HG02588 (cell line): ENCODE results near the gene TMEM8B.

Experiments used
- ATAC-seq: cut with Tn5 transposase; IDR thresholded peaks from one replicate; pipeline ENCODE4 v1.9.1; 2021; ENCODE audit warnings: mild to moderate bottlenecking, moderate library complexity; ENCODE audit not compliant: unreplicated experiment

TMEM8B gene, protein sequence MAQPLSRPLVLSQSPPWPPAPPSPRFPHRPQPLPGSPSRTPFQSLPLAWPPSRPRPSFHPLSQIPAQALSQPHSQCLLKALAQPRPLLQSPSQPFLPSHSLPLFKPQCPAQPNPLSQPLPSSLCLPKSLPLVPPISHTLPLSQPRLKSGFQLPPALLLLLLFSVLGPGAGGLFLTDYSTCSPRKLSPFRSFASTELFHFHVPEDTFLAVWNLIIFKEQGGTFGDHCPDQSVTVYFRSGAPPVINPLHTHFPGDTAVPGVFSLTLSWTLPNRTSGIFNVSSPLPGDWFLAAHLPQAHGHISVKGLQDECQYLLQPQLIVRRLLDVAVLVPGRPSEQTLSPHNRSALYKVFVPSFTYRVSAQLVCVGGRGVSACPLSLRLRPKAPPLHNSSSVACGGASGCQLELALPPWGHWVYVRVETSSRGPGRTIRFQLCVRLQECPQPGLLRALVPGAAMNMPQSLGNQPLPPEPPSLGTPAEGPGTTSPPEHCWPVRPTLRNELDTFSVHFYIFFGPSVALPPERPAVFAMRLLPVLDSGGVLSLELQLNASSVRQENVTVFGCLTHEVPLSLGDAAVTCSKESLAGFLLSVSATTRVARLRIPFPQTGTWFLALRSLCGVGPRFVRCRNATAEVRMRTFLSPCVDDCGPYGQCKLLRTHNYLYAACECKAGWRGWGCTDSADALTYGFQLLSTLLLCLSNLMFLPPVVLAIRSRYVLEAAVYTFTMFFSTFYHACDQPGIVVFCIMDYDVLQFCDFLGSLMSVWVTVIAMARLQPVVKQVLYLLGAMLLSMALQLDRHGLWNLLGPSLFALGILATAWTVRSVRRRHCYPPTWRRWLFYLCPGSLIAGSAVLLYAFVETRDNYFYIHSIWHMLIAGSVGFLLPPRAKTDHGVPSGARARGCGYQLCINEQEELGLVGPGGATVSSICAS

DNA sequence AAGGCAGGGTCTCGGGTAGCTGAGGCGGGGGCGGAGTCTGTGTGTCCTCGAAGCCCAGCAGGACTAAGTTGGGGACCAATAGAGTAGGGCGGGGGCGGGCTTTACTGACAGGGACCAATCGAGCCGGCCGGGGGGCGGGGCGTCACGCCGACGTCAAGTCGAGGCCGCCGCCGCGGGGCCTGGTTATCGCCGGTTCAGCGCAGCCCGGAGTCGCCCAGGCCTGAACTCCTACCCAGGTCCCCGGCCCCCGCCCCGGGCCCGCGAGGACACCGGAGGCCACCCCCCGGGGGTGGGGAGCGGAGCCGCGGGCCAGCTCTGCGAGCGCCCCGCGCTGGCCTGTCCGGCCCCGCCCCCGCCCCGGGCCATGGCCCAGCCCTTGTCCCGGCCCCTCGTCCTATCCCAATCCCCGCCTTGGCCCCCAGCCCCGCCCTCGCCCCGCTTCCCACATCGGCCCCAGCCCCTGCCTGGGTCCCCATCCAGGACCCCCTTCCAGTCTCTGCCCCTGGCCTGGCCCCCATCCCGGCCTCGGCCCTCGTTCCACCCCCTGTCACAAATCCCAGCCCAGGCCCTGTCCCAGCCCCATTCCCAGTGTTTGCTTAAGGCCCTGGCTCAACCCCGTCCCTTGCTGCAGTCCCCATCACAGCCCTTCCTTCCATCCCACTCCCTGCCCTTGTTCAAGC is at the start of gene TMEM8B:
TMEM8B (plus strand) TSS at position 145 of the 680 bp plus-strand sequence; CDS start at position 365, 220 bp downstream.
- peak; percentile 80 for ATAC-seq

DNA sequence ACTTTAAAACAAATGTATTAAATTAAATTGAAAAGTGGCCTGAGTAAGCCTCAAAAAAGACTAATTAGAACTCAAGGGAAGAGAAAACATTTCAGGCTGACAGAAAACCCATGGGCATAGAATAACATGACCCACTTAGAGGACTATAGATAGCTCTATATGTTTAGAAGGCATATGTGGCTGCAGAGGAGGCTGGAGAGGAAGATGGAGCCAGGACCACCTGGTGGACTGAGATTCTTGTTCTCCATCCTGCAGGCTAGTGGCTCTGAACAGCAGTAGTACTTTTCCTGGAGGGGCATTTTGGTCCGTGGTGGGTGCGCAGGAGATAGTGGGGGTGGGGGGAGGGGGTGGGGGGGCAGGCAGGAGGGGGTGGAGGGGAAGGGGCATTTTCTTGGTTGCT is 48.0 kb upstream of the TMEM8B start:
- no peak for ATAC-seq

DNA sequence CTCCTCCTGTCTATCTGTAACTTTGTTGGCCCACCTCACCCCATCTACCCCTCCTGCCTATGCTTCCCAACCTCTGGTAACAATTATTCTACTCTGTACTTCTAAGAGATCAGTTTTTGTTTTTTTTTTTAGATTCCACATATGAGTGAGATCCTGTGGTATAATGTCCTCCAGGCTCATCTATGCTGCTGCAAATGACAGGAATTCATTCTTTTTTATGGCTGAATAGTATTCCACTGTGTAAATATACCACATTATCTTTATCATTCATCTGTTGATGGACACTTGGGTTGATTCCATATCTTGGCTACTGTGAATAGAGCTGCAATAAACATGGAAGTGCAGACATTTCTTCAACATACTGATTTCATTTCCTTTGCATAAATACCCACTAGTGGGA is 45.6 kb upstream of the TMEM8B start:
- no peak for ATAC-seq

DNA sequence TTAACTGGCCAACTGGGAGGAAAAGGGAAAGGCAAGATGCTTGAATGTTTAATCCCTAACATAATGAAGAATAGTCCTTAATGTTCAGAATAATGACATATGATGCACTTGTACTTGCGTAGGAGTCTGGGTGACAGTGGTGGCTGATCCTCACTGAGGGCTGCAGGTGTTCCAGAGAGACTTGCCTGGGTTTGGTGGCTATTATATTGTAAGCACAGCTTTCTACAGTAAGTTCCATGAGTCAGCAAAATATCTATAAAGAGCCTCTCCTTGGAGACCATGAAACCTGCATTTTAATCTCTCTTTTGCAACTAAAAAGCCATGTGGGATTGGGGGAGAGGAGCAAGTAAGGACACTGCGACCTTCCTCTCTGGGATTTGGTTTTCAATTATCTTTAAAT is 39.5 kb upstream of the TMEM8B start:
- no peak for ATAC-seq

DNA sequence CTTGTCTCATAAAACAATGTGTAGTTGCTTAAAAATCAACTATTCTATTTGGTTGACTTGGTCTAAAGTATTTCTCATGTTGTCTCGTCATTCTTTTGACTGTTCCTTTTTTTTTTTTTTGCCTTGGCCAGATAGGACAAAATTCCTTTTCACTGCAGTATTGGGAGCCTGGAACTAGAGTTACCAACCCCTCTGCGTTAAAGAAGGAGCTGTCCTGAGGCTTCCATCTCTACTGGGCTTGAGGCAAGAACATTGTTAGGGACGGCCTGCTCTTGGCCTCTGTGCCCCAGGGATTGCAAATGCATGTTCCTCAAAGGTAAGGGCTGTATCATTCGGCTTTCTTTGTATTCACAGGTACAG is 39.0 kb upstream of the TMEM8B start:
- no peak for ATAC-seq

DNA sequence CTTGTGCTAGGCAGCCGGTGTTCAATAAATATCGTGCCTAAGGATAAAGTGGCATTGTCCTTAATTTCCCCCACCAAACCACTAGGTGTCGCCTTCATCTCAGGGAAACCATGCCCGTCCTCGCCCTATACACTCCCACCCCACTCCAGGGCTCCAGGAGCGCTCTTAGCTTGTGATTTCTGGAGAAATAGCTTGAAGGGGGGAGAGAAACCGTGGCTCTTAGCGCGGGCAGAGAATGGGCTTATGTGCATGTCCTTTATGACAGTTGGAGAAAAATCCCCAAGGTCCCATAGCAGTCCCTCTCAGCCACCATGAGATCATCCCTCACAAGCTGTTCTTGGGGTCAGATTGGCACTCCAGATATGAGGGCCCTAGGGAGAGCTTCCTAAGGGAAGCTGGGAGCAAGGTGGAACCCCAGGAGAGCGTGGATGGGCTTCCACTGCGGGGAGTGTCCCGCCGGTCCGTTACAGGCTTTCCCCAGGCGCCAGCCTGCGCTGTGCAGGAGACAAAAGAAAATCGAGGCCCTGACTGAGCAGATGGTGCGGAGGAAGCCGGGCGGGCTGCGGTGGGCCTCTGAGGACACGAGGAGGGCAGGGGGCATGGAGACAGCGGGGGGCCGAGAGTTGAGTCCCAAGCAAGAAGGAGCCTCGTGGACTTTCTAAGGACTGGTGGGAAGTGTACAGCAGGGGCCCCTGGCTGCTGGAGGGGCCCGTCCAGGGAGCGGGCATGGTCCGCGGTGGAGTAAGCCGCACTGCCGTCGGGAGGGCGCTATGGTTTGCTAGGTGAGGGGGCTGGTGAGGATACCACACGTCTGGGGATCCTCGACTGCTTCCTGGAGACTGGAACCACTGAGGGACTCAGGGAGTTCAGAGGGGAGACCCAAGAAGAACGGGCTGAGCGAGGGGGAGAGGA is 38.4 kb upstream of the TMEM8B start:
- ATAC-seq, result no peak

DNA sequence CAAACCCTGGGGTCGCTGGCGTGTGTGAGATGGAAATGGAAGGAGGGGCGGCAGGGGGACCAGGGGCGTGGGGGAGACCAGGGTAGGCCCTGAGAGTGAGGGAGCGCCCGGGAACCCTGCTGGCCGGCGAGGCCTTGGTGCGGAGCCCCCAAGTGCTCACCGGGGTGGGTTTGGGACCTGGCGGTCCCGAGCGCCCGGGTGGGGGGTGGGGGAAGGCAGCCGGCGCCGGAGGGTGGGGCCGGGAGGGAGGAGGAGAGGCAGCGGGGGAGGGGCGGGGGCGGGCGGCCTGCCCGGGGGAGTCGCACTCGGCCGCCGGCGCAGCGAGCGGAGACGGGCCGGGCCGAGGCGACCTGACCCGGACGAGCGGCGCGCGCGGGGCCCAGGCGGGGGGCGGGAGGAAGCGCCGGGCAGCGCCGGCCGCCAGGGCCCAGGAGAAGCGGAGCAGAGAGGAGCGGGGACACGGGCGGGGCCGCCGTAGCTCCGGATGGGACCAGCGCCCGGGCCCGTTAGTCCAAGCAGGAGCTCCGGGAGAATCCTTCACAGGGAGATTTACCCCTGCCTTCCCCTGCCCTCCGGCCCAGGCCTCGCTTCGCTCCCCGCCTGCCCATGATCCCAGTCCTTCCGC is 37.6 kb upstream of the TMEM8B start, which contains the start of gene NPR2:
NPR2 (plus strand) TSS at position 295 of the 625 bp plus-strand sequence. CDS start 818 bp downstream, outside the sequence.
- no peak for ATAC-seq

DNA sequence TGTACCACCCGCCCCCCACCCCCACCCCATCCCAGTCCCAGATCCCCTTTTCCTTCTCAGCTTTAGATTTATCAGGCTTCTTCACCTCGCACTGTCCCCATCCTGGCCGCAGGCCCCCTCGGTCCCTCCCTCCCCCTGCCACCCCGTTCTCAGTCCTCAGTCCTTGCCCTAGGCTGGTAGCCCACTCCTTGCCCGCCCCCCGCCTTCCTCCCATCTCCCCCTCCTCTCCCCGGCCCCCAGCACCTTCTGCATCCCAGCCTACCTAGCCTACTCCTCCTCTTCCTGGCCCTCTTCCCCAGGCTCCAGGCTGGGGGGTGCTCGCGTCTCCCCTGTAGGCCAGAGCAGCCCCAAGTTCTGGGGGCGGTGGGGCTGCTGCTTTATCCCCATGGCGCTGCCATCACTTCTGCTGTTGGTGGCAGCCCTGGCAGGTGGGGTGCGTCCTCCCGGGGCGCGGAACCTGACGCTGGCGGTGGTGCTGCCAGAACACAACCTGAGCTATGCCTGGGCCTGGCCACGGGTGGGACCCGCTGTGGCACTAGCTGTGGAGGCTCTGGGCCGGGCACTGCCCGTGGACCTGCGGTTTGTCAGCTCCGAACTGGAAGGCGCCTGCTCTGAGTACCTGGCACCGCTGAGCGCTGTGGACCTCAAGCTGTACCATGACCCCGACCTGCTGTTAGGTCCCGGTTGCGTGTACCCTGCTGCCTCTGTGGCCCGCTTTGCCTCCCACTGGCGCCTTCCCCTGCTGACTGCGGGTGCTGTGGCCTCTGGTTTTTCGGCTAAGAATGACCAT is 36.8 kb upstream of the TMEM8B start:
- no peak for ATAC-seq

DNA sequence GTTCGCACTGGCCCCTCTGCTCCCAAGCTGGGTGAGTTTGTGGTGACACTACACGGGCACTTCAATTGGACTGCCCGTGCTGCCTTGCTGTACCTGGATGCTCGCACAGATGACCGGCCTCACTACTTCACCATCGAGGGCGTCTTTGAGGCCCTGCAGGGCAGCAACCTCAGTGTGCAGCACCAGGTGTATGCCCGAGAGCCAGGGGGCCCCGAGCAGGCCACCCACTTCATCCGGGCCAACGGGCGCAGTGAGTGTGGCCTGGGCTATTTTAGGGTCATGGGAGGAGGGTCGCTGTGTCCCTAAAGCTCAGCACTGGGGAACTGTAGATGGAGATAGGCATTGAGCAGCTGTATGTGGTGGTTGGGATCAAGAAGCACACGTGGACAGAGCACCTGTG is 36.2 kb upstream of the TMEM8B start:
- no peak for ATAC-seq

DNA sequence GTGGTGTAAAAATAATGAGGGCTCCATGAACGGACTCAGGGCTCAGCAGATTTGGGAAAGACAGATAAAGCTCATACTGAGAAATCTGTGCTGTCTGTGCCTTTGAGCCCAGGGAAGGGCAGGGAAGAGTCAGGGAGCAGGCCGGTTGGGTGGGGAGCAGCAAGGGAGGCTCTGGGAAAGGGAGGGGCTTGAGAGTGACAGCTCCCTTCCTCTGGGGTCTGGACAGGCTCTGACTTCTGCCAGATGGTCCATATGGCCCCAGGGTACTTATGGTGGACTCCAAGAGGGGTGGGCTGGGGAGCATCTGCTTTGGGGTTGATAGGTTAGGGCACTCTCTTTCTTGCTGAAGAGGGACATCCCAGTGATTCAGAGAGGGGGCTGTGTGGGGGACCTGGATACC is 35.6 kb upstream of the TMEM8B start:
- ATAC-seq, result no peak

DNA sequence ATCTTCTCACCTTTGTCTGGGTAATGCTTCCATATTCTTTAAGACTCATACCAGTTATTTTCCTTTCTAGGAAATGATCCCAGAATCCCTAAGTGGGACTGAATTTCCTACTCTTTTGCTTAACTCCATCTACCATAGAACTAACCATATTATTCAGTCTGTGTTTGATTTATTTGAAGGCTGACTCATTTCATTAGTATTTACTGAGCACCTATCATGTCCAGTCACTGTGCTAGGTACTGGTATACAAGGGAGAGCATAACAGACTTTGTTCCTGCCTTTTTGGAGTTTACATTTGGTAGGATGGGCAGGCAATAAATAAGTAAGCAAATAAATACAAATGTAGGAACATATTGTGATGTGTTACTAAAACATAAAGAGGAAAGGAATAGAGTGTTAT is 33.3 kb upstream of the TMEM8B start:
- no peak for ATAC-seq

DNA sequence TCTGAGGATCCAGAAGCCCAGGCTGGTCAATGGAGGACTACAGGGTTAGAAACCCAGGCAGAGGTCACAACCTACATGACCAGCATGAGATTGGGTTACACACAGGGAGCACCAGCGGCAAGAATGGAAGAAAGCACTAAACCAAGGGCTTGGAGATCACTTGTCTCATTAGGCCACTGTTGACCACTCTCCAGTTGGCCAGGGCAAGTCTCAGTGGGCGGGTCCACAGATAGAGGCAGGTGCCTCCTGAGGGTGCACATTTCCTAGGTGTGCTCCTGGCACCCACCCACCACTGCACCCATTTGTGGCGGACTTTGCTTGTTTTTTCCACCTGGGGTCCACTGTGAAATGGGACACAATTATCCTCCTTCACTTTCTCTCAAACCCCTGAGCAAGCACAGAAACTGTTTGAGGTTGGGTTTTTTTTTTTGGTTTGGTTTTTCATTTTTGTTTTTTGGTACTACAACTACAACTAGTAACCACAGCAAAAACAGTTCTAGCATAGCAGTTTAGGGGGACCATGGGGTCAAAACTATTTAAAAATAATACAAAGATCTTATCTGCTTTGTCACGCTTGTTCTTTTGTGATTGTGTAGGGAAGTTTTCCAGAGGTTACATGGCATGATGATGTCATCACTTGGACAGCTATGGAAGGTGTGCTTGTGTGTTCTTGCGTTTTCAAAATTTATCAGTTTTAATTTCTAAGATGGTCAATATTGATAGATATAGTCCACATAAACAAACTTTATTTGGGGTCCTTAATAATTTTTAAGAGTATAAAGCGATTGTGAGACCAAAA is 31.5 kb upstream of the TMEM8B start:
- no peak for ATAC-seq

DNA sequence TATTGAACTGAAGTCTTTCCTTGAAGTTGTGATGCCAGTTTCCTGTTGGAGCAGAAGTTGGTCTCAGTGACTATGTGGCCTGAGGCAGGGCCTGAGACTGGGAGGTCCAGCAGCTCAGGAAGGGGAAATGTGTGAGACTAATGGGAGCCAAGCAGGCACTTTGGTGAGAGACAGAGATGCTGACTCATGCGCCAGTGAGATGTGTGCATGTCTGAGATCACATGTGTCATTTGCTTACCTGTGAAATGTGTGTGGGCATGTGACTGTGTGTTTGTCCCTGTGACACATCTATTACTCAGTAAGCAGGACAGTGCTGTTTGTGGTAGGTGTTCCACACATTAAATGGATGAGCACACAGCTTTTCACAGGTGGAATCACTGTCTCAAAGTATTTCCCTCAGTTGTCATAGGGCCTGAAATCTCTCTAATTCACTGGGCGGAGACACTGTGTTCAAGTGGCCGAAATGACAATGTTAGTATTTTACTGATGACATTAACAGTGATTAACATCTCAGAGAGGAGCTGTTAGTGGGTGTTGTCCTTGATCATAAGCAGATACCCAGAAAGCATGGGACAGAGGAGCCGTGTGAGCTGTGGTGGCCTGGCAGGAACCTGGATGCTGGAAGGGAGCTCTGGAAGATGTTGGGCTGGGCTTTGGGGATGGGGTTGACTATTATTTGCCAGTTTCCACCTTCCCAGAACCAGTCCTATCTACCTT is 30.2 kb upstream of the TMEM8B start:
- ATAC-seq, result peak; percentile 47

DNA sequence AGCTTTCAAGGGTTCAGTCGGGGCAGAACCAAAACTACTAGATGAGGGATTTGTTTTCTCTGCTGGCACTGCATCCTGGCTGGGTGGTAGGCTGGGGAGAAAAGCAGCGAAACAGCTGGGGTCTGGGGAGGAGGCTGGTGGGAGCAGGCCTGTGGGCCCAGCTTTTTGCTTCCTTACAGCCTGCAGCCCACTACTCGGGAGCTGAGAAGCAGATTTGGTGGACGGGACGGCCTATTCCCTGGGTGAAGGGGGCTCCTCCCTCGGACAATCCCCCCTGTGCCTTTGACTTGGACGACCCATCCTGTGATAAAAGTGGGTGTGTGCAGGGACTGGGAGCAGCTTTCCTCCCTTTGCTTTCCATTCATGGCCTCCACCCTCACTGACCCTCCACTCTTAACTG is 28.5 kb upstream of the TMEM8B start:
- no peak for ATAC-seq

DNA sequence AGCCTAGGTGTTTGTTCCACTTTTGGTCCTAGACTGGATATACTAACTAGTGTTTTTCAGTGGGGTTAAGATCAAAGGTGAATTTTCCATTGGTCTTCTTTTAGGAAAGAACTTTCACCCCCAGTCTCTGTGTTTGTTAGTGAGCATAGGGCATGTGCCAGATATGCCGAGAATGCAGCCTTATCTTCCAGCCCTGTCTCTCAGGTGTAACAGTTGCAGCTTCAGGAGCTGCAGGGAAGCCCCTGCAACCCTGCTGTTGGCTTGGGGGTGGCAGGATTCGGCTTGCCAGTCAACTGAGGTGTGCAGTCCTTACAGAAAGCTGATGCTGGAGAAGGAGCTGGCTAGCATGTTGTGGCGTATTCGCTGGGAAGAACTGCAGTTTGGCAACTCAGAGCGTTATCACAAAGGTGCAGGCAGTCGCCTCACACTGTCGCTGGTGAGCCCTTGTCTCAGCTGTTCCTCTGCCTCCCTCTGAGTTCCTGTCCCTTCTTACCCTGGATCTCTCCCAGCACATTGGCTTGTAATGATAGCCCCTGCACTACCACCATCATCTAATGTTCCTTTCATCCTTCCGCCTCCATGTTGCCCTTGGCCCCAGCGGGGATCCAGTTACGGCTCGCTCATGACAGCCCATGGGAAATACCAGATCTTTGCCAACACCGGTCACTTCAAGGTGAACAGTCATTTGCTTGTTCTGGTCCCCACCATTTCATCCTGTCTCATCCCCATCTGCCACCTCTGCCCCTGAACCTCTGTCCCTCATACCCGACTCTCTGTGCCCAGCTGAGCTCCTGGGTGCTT is 27.5 kb upstream of the TMEM8B start:
- no peak for ATAC-seq

DNA sequence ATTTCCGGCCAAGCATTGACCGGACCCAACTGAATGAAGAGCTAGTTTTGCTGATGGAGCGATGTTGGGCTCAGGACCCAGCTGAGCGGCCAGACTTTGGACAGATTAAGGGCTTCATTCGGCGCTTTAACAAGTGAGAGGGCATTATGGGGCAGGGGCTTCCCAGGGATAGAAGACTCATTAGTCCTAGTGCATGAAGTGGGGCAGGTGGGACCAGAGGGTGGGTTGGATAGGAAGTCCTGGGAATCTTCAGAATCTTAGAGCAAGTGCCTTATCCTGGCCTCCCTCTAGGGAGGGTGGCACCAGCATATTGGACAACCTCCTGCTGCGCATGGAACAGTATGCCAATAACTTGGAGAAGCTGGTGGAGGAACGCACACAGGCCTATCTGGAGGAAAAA is 22.9 kb upstream of the TMEM8B start:
- ATAC-seq, result no peak

DNA sequence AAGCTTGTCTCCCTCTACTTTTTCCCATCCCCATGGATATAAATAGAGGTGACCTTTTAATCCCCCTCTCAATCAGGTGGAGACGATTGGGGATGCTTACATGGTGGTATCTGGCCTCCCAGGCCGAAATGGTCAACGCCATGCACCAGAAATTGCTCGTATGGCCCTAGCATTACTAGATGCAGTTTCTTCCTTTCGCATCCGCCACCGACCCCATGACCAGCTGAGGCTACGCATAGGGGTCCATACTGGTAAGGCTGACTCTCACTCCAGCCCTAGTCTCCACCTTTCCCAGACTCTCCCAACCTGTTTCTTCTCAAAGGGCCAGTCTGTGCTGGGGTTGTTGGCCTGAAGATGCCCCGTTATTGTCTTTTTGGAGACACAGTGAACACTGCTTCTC is 20.6 kb upstream of the TMEM8B start:
- ATAC-seq, result no peak
